Measurements from ENCODE around the gene AOPEP.

- TF ChIP-seq SP1 (IDR thresholded peaks at IDR 0.05), result no peak
- TF ChIP-seq SP1 (CRISPR knock-in tag; IDR thresholded peaks at IDR 0.05), result no peak
- TF ChIP-seq ZBTB44 (CRISPR knock-in tag; IDR thresholded peaks at IDR 0.05), result no peak
- TF ChIP-seq NFIC (IDR thresholded peaks at IDR 0.05; ENCODE audit: low read length), result no peak
- no peak for TF ChIP-seq CTCF (CRISPR knock-in tag; IDR thresholded peaks at IDR 0.05)
- no peak for TF ChIP-seq RAD21 (CRISPR knock-in tag; IDR thresholded peaks at IDR 0.05)
- TF ChIP-seq ZNF3 (CRISPR knock-in tag; IDR thresholded peaks at IDR 0.05), result no peak
- TF ChIP-seq ATRX (CRISPR knock-in tag; IDR thresholded peaks at IDR 0.05; ENCODE audit: borderline replicate concordance), result no peak
- TF ChIP-seq ZNF121 (CRISPR knock-in tag; IDR thresholded peaks at IDR 0.05), result no peak
- TF ChIP-seq NKX3-1 (CRISPR knock-in tag; IDR thresholded peaks at IDR 0.05), result no peak
- no peak for TF ChIP-seq TAF1 (CRISPR knock-in tag; IDR thresholded peaks at IDR 0.05)
- no peak for TF ChIP-seq MYC (CRISPR knock-in tag; IDR thresholded peaks at IDR 0.05; ENCODE audit: borderline replicate concordance)
- TF ChIP-seq ZBTB8A (CRISPR knock-in tag; IDR thresholded peaks at IDR 0.05; ENCODE audit: borderline replicate concordance, low read depth), result no peak
- no peak for TF ChIP-seq ZZZ3 (CRISPR knock-in tag; IDR thresholded peaks at IDR 0.05; ENCODE audit: borderline replicate concordance)
- no peak for TF ChIP-seq ZNF143 (CRISPR knock-in tag; IDR thresholded peaks at IDR 0.05)
These were observed 283.9 kb downstream of the AOPEP start for GRCh38 chr9:95010431-95010838.
